Lower lobe of right lung (tissue), 2 donors: ENCODE measurements around the gene THRB. TPM values are rescaled to one million over a fixed set of nuclear protein-coding genes. Genes with fewer than 3 reads are reported as not detected.

Experiments
- ATAC-seq, 2 donors: fragments of 200-7000 bp; cut with Tn5 transposase; one replicate each; pipeline ENCODE4 v1.9.1; 2020 to 2022; ENCODE audit warnings: mild to moderate bottlenecking in 2 of 2, moderate library complexity in 2 of 2
- DNase-seq: peaks from one replicate; pipeline ENCODE4 v3.0.0-alpha.2; 2020
- H3K27ac ChIP-seq: fragments of 200-600 bp; one replicate; pipeline ENCODE4 v1.8.0; 2022
- H3K27me3 ChIP-seq: fragments of 200-600 bp; one replicate; pipeline ENCODE4 v1.8.0; 2022; ENCODE audit warnings: low read depth
- H3K36me3 ChIP-seq: fragments of 200-600 bp; one replicate; pipeline ENCODE4 v1.8.0; 2022; ENCODE audit warnings: mild to moderate bottlenecking
- H3K4me1 ChIP-seq: fragments of 200-600 bp; one replicate; pipeline ENCODE4 v1.8.0; 2022
- H3K4me3 ChIP-seq: fragments of 200-600 bp; one replicate; pipeline ENCODE4 v1.8.0; 2022; ENCODE audit warnings: mild to moderate bottlenecking
- H3K9me3 ChIP-seq: fragments of 200-600 bp; one replicate; pipeline ENCODE4 v1.8.0; 2022
- intact Hi-C: fragments of 100-400 bp; cut with DNase I; formaldehyde crosslinking; loops from one replicate; pipeline ENCODE4 v1.11.0; 2022
- total RNA-seq: library from RNA; stranded (reverse); fragmentation: NEBNext Ultra II Directional; extraction: Animal tissue kit (Norgen Biotek cat#: 25700); gene quantifications from one replicate; pipeline ENCODE4 v1.2.1, GENCODE V29; 2021
- TF ChIP-seq, protein P1 (sequence below): fragments of 200-600 bp; IDR thresholded peaks from one replicate; pipeline ENCODE4 v1.8.0; 2022; ENCODE audit warnings: antibody characterized with exemption, mild to moderate bottlenecking
- donor health status: DM: no; HTN: yes; CAD: no; lungs with severe emphysema.

Gene THRB
- total RNA-seq, 1 donor from 2014 or later, result 14.6 TPM

DNA sequence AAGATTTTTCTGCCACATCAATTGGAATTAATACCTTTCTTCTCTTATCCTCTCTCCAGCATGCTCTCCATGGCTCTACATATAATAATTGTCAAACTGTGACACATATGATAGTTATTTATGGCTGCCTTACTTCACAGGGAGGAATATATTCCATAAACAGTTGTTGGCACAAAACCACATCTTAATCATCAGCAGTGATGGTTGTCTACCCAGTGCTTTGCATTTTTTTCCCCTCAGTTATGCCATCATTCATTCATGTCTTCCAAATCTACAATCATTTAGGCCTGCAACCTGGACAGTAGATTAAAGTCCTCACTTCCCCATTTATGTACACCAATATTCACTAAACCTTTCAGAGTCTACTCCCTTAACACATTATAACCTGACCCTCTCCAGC is 107.7 kb downstream of the THRB start:
- TF ChIP-seq, protein P1, sequence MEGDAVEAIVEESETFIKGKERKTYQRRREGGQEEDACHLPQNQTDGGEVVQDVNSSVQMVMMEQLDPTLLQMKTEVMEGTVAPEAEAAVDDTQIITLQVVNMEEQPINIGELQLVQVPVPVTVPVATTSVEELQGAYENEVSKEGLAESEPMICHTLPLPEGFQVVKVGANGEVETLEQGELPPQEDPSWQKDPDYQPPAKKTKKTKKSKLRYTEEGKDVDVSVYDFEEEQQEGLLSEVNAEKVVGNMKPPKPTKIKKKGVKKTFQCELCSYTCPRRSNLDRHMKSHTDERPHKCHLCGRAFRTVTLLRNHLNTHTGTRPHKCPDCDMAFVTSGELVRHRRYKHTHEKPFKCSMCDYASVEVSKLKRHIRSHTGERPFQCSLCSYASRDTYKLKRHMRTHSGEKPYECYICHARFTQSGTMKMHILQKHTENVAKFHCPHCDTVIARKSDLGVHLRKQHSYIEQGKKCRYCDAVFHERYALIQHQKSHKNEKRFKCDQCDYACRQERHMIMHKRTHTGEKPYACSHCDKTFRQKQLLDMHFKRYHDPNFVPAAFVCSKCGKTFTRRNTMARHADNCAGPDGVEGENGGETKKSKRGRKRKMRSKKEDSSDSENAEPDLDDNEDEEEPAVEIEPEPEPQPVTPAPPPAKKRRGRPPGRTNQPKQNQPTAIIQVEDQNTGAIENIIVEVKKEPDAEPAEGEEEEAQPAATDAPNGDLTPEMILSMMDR, result no peak
- no peak overlapping the region for H3K27ac ChIP-seq
- no peaks in the 10 kb centered on the region for H3K27me3 ChIP-seq
- intact Hi-C loops, result no loop called here
- H3K4me3 ChIP-seq, result no peak overlapping the region
- ATAC-seq (no peak), DNase-seq (no peak)
- peaks cover 8% of the 10 kb centered on the region for H3K4me1 ChIP-seq
- H3K9me3 ChIP-seq, result no peaks in the 10 kb centered on the region
- H3K36me3 ChIP-seq, result no peaks in the 10 kb centered on the region

DNA sequence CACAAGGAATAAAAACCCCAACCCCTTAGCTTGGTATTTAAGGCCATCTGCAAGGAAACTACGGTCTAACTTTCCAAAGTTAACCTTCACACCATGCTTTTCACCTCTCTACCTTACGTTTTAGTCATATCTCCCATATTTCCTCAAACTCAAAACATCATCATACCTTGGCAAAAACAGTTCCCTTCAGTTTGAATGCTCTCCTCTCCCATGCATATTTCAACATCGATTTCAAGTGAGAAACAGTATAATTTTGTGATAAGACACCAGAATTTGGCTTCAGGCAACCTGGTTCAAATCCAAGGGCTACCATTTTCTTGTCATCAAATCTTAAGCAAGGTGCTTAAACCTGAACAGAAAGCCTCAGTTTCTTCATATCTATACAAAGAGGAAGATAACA is 108.2 kb downstream of the THRB start:
- H3K9me3 ChIP-seq, result no peaks in the 10 kb centered on the region
- peaks cover 8% of the 10 kb centered on the region for H3K4me1 ChIP-seq
- TF ChIP-seq, protein P1, result no peak
- no peak for DNase-seq
- no peak overlapping the region for H3K27ac ChIP-seq
- no peaks in the 10 kb centered on the region for H3K27me3 ChIP-seq
- intact Hi-C loops, result no loop called here
- no peaks in the 10 kb centered on the region for H3K36me3 ChIP-seq
- no peak overlapping the region for H3K4me3 ChIP-seq
- ATAC-seq, result no peak

DNA sequence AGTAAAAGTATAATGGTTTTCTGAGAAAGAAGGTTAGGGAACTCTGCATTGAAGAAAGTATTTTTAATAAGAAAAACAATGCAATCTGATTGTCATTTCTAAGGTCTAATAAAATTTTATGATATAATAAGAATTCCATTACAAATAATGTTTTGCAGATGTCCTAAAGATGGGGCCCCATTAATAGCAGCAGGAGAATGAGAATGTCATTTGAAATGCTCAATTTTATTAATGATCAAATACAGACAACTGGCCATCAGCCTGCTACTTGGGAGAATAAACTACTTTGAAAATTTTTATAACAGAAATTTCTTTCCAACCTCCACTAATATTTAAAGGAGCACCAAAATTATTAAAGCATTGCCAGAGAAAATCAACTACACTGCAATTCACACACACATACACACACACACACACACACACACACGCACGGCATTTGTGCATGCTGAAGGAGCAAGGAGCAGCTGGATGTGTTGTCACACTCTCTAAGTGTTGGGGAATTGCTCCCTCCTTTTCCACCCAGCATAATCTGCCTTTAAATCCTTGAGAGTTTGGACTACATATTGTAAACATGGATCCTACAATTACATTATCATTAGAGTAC is 109.5 kb downstream of the THRB start:
- H3K36me3 ChIP-seq, result no peaks in the 10 kb centered on the region
- intact Hi-C loops, result no loop called here
- H3K27me3 ChIP-seq, result no peaks in the 10 kb centered on the region
- H3K27ac ChIP-seq, result no peak overlapping the region
- H3K9me3 ChIP-seq, result no peaks in the 10 kb centered on the region
- no peak overlapping the region for H3K4me3 ChIP-seq
- ATAC-seq, result no peak
- H3K4me1 ChIP-seq, result peaks cover 8% of the 10 kb centered on the region
- no peak for DNase-seq
- TF ChIP-seq, protein P1, result no peak

DNA sequence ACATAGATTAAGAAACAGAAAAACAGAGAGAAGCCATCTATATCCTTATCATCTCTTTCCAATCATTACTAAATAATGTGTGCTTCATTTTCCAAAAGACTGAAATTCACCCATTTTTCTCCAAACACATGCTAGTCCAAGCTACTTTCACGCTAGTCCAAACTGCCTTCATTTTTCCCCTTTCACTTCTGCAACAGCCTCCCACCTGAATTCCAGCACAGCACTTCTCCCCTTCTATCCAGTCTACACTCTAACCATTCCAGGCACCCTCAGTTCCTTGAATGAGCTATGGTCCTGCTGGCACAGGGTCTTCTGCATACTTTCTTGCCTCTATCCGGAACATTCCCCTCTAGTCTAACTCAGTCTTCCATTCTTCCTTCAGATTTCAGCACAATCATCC is 112.0 kb downstream of the THRB start:
- TF ChIP-seq, protein P1, result no peak
- H3K9me3 ChIP-seq, result no peaks in the 10 kb centered on the region
- H3K27me3 ChIP-seq, result no peaks in the 10 kb centered on the region
- no peak overlapping the region for H3K4me3 ChIP-seq
- DNase-seq (no peak), ATAC-seq (no peak)
- H3K36me3 ChIP-seq, result no peaks in the 10 kb centered on the region
- no peaks in the 10 kb centered on the region for H3K4me1 ChIP-seq
- H3K27ac ChIP-seq, result no peak overlapping the region
- intact Hi-C loops, result no loop called here

DNA sequence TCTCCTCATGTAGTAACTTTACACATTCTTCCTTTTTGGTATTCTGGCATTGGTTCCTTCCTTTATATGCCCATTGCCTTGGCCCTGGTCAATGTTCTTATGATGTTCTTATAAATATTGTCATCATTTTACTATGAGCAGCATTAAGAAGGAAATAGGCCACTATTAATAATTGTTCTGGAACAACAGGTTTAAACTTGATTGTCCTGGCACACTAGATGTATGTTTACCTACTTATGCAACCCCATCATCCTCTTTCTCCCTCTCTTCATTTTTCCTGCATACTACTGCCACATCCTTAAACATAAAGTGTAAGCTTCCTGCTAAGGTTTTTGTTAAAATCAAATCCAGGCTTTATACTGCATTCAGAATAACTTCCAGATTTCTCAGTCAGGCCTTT is 114.7 kb downstream of the THRB start:
- TF ChIP-seq, protein P1, result no peak
- Histone ChIP-seq H3K4me3 (no peak overlapping the region), H3K27ac (no peak overlapping the region), H3K9me3 (no peaks in the 10 kb centered on the region), H3K27me3 (no peaks in the 10 kb centered on the region), H3K36me3 (no peaks in the 10 kb centered on the region), H3K4me1 (peaks cover 10% of the 10 kb centered on the region)
- intact Hi-C loops, result no loop called here
- DNase-seq (no peak), ATAC-seq (no peak)
